NOMO-1 treated with DMSO at 0.1 percent for 48 hours (cell line): ENCODE results near the gene KCNJ16.

Experiments
- DNase-seq: peaks from one replicate; lab custom pipeline; 2025; ENCODE audit not compliant: unreplicated experiment; lab: John Stamatoyannopoulos, UW

Gene KCNJ16

GRCh38 chr17:70124723-70125122, 49.7 kb downstream of the KCNJ16 start:
- DNase-seq: no peak

- no peak for DNase-seq
Observed at GRCh38 chr17:70127221-70127873, 52.3 kb downstream of the KCNJ16 start.

- no peak for DNase-seq
Observed at GRCh38 chr17:70128727-70129238, 53.8 kb downstream of the KCNJ16 start.

GRCh38 chr17:70130289-70130688, 55.3 kb downstream of the KCNJ16 start:
- DNase-seq: no peak

GRCh38 chr17:70132505-70132904, 57.5 kb downstream of the KCNJ16 start:
- no peak for DNase-seq

GRCh38 chr17:70134042-70134441, 59.0 kb downstream of the KCNJ16 start:
- no peak for DNase-seq

GRCh38 chr17:70134777-70135176, 59.8 kb downstream of the KCNJ16 start:
- DNase-seq: no peak

- DNase-seq: no peak
Observed at GRCh38 chr17:70136131-70136530, 61.1 kb downstream of the KCNJ16 start.

GRCh38 chr17:70137451-70138230, 62.6 kb downstream of the KCNJ16 start:
- peak; percentile 78 for DNase-seq

- no peak for DNase-seq
Observed at GRCh38 chr17:70138291-70138865, 63.4 kb downstream of the KCNJ16 start.

GRCh38 chr17:70139449-70139993, 64.5 kb downstream of the KCNJ16 start:
- DNase-seq: no peak

GRCh38 chr17:70144260-70144846, 69.3 kb downstream of the KCNJ16 start:
- DNase-seq: peak; percentile 3

GRCh38 chr17:70153210-70153609, 78.2 kb downstream of the KCNJ16 start:
- DNase-seq: no peak

- DNase-seq: no peak
Observed at GRCh38 chr17:70157151-70157550, 82.1 kb downstream of the KCNJ16 start.

- DNase-seq: no peak
Observed at GRCh38 chr17:70158180-70158579, 83.2 kb downstream of the KCNJ16 start.

GRCh38 chr17:70158591-70158990, 83.6 kb downstream of the KCNJ16 start:
- no peak for DNase-seq

- no peak for DNase-seq
Observed at GRCh38 chr17:70159980-70160379, 85.0 kb downstream of the KCNJ16 start.

- no peak for DNase-seq
Observed at GRCh38 chr17:70161519-70161918, 86.5 kb downstream of the KCNJ16 start.

- no peak for DNase-seq
Observed at GRCh38 chr17:70165383-70165782, 90.4 kb downstream of the KCNJ16 start.

- DNase-seq: no peak
Observed at GRCh38 chr17:70166615-70167014, 91.6 kb downstream of the KCNJ16 start.
